ENCODE data around the gene LHPP.

Gene LHPP

DNA sequence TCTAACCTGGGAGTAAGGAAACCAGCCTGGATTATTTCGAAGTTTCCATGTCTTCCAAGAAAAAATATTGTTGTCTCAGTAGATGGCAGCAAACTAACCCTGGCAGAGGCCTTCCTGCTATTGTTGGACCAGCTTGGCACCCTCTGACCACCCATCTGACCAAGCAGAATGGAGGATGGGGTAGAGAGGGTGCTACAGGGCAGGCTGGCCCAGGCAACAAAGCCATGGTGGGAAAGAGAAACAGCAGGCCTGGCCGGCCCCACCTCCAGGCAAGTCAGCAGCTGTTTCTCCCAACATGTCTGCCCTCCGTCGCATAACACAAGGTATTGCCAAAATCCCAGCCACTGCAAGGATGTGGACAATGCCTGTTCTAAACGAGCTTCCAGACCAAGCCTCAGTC, 187.6 kb downstream of the LHPP start:
- peaks cover 88% of the 10 kb centered on the region for H3K4me1 Mint-ChIP-seq
- CTCF ChIA-PET: interaction anchor here (0.7 to 4.1 kb wide), 8 partner anchors 22 to 309 kb away, joined by 3 to 31 read pairs (median 7); no protein-coding TSS in a partner anchor
- DNase-seq: no peak
- H3K27ac Mint-ChIP-seq: peak overlapping the region; percentile 99
- no peaks in the 10 kb centered on the region for H3K27me3 Mint-ChIP-seq
- no peaks in the 10 kb centered on the region for H3K9me3 Mint-ChIP-seq
- H3K4me3 Mint-ChIP-seq: no peak overlapping the region
- H3K36me3 Mint-ChIP-seq: peaks cover 20% of the 10 kb centered on the region

- Mint-ChIP-seq H3K27ac (peak overlapping the region; percentile 22), H3K27me3 (no peaks in the 10 kb centered on the region), H3K36me3 (peaks cover 23% of the 10 kb centered on the region), H3K4me3 (no peak overlapping the region), H3K9me3 (no peaks in the 10 kb centered on the region), H3K4me1 (peaks cover 87% of the 10 kb centered on the region)
- CTCF ChIA-PET: interaction anchor here (1.6 to 3.8 kb wide), 3 partner anchors 24 to 91 kb away, joined by 6 to 31 read pairs (median 14); no protein-coding TSS in a partner anchor
- no peak for DNase-seq
Observed at GRCh38 chr10:124650263-124650662, 188.6 kb downstream of the LHPP start.

GRCh38 chr10:124650820-124651401, 189.3 kb downstream of the LHPP start:
- peak overlapping the region; percentile 22 for H3K27ac Mint-ChIP-seq
- peaks cover 87% of the 10 kb centered on the region for H3K4me1 Mint-ChIP-seq
- peaks cover 27% of the 10 kb centered on the region for H3K36me3 Mint-ChIP-seq
- CTCF ChIA-PET: interaction anchor here (0.9 to 1.2 kb wide), 3 partner anchors 46 to 91 kb away, joined by 3 to 4 read pairs (median 4); no protein-coding TSS in a partner anchor
- no peaks in the 10 kb centered on the region for H3K9me3 Mint-ChIP-seq
- peak overlapping the region; percentile 2 for H3K4me3 Mint-ChIP-seq
- H3K27me3 Mint-ChIP-seq: no peaks in the 10 kb centered on the region
- peak; percentile 70 for DNase-seq

- CTCF ChIA-PET: interaction anchor here (0.9 to 1.2 kb wide), 3 partner anchors 45 to 90 kb away, joined by 3 to 4 read pairs (median 4); no protein-coding TSS in a partner anchor
- DNase-seq: no peak
- no peaks in the 10 kb centered on the region for H3K27me3 Mint-ChIP-seq
- H3K4me3 Mint-ChIP-seq: no peak overlapping the region
- peak overlapping the region; percentile 14 for H3K27ac Mint-ChIP-seq
- no peaks in the 10 kb centered on the region for H3K9me3 Mint-ChIP-seq
- peaks cover 82% of the 10 kb centered on the region for H3K4me1 Mint-ChIP-seq
- peaks cover 26% of the 10 kb centered on the region for H3K36me3 Mint-ChIP-seq
Observed at GRCh38 chr10:124651402-124651891, 189.8 kb downstream of the LHPP start.

GRCh38 chr10:124652200-124652599, 190.6 kb downstream of the LHPP start:
- peaks cover 77% of the 10 kb centered on the region for H3K4me1 Mint-ChIP-seq
- H3K27ac Mint-ChIP-seq: no peak overlapping the region
- CTCF ChIA-PET: interaction anchor here (1.3 kb wide), 1 partner anchor 21 kb away, joined by 4 read pairs; no protein-coding TSS in a partner anchor
- no peak overlapping the region for H3K4me3 Mint-ChIP-seq
- peaks cover 25% of the 10 kb centered on the region for H3K36me3 Mint-ChIP-seq
- H3K27me3 Mint-ChIP-seq: no peaks in the 10 kb centered on the region
- no peaks in the 10 kb centered on the region for H3K9me3 Mint-ChIP-seq
- DNase-seq: no peak

- Mint-ChIP-seq H3K27ac (no peak overlapping the region), H3K27me3 (no peaks in the 10 kb centered on the region), H3K9me3 (no peaks in the 10 kb centered on the region), H3K4me3 (no peak overlapping the region), H3K4me1 (peaks cover 76% of the 10 kb centered on the region), H3K36me3 (peaks cover 26% of the 10 kb centered on the region)
- CTCF ChIA-PET: interaction anchor here (1.3 kb wide), 1 partner anchor 20 kb away, joined by 4 read pairs; no protein-coding TSS in a partner anchor
- DNase-seq: no peak
Observed at GRCh38 chr10:124652701-124653100, 191.1 kb downstream of the LHPP start.

DNA sequence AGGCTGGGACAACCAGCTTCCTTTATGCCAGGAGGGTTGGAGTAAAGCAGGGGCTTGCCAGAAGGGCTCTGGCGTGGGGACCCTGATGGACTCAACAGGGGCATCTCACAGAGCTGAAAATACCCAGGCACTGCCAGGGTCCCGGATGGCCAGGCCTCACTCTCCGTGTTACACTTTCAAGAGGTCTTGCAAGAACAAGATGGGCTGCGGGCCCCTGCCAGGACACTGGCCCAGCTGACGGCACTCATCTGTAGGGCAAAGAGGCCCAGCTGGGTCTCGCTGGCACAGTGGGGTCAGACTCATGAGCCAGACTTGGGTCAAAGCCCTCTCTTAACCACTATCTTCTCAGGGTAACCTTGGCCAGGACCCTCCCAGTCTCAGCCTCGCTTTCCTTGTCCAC, 191.7 kb downstream of the LHPP start:
- Mint-ChIP-seq H3K27ac (no peak overlapping the region), H3K4me3 (no peak overlapping the region), H3K4me1 (peaks cover 76% of the 10 kb centered on the region), H3K27me3 (no peaks in the 10 kb centered on the region), H3K9me3 (no peaks in the 10 kb centered on the region), H3K36me3 (peaks cover 25% of the 10 kb centered on the region)
- CTCF ChIA-PET: interaction anchor here (1.3 kb wide), 1 partner anchor 20 kb away, joined by 4 read pairs; no protein-coding TSS in a partner anchor
- no peak for DNase-seq

GRCh38 chr10:124653811-124654651, 192.4 kb downstream of the LHPP start:
- peaks cover 76% of the 10 kb centered on the region for H3K4me1 Mint-ChIP-seq
- CTCF ChIA-PET: interaction anchor here (1.1 kb wide), 1 partner anchor 87 kb away, joined by 3 read pairs; no protein-coding TSS in a partner anchor
- DNase-seq: no peak
- H3K36me3 Mint-ChIP-seq: peaks cover 25% of the 10 kb centered on the region
- H3K27ac Mint-ChIP-seq: no peak overlapping the region
- no peaks in the 10 kb centered on the region for H3K9me3 Mint-ChIP-seq
- H3K4me3 Mint-ChIP-seq: no peak overlapping the region
- H3K27me3 Mint-ChIP-seq: no peaks in the 10 kb centered on the region

- Mint-ChIP-seq H3K4me3 (no peak overlapping the region), H3K36me3 (peaks cover 22% of the 10 kb centered on the region), H3K4me1 (peaks cover 76% of the 10 kb centered on the region), H3K9me3 (no peaks in the 10 kb centered on the region), H3K27ac (no peak overlapping the region), H3K27me3 (no peaks in the 10 kb centered on the region)
- CTCF ChIA-PET: interaction anchor here (0.9 to 1.1 kb wide), 2 partner anchors 65 to 87 kb away, joined by 3 to 4 read pairs; no protein-coding TSS in a partner anchor
- DNase-seq: no peak
Observed at GRCh38 chr10:124654686-124655085, 193.1 kb downstream of the LHPP start.

DNA sequence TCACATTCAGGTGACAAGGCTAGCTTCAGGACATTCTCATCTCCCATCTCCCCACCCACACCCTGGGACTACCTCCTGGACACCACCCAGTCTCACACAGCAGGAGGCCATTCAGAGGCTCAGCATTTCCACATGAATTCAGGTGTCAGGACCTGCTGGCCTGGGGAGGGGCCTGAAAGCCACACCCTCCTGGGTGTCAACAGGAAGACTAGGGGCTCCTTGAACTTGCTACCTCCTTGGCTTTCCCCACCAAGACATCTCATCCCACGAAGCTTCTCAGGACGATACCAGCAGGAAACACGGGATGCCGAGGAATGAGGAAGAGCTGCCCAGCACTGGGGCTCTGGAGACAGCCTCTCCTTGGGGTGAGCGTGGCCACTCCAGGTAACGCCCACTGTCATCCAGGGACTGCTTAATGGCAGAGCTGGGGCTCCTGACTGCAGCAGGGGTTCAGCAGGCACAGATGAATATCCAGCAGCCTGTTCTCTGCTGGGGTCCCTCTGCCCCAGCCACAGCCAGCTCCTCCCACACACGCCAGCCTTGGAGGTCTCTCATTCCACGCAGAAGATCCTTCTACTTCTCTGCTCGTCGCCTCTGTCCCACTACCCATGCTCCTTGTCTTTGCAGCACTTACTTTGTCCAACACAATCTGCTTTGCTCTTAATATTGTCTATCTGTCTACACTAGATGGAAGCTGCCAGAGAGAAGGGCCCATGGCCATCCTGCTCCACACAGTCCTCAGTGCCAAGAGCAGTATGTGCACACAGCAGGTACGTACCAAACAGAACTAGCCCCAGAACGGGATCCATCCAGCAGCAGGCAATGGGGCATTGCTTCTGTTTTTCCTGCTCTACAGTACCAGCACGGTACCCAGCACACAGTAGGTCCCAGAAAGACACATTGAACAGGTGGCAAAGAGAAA, 193.8 kb downstream of the LHPP start:
- H3K4me1 Mint-ChIP-seq: peaks cover 76% of the 10 kb centered on the region
- CTCF ChIA-PET: interaction anchor here (0.9 to 1.1 kb wide), 2 partner anchors 64 to 86 kb away, joined by 3 to 4 read pairs; no protein-coding TSS in a partner anchor
- DNase-seq: no peak

GRCh38 chr10:124656113-124656490, 194.5 kb downstream of the LHPP start:
- Mint-ChIP-seq H3K4me3 (no peak overlapping the region), H3K27ac (no peak overlapping the region), H3K36me3 (peaks cover 26% of the 10 kb centered on the region), H3K27me3 (no peaks in the 10 kb centered on the region), H3K4me1 (peaks cover 72% of the 10 kb centered on the region), H3K9me3 (no peaks in the 10 kb centered on the region)
- DNase-seq: no peak
- CTCF ChIA-PET: no interaction called here

More for the DNA sequence above, 193.8 kb downstream of the LHPP start:
- Mint-ChIP-seq H3K4me3 (no peak overlapping the region), H3K36me3 (peaks cover 26% of the 10 kb centered on the region), H3K27me3 (no peaks in the 10 kb centered on the region), H3K9me3 (no peaks in the 10 kb centered on the region), H3K27ac (peak overlapping the region; percentile 10)

DNA sequence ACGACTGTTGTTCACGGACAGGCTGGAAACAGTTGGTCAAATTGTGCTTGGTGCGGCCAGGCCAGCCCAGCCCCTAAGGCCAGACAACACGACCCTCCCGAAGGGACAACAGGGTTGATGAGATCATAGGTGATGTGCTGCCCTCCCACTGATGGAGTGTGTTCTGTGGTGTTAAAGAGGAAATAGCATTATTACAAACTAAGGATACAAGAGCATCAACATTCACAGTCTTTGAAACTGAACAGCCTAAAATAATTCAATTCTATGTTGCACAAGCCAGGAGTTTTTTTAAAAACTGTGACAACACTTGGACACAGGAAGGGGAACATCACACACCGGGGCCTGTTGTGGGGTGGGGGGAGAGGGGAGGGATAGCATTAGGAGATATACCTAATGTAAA, 194.9 kb downstream of the LHPP start:
- Mint-ChIP-seq H3K27me3 (no peaks in the 10 kb centered on the region), H3K27ac (no peak overlapping the region), H3K9me3 (no peaks in the 10 kb centered on the region), H3K4me1 (peaks cover 68% of the 10 kb centered on the region), H3K4me3 (no peak overlapping the region), H3K36me3 (peaks cover 27% of the 10 kb centered on the region)
- CTCF ChIA-PET: no interaction called here
- DNase-seq: no peak

DNA sequence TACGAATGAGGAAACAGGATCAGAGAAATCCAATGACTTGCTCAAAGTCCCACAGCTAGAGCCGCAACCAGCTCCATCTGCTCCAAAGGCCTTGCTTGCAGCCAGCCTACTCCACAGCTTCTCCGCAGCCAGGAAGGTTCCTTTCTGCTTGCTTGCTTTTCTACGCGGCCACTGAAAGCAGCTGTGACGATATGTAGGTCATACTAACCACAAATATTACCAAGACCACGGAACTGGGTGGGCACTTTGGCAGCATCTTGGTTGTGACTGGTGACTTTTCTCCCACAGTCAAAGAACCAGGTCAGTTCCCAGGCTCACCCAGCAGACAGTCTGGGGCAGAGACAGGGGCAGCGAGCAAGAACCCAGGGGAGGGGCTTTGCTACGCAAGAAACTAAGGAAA, 196.2 kb downstream of the LHPP start:
- peaks cover 57% of the 10 kb centered on the region for H3K4me1 Mint-ChIP-seq
- peaks cover 27% of the 10 kb centered on the region for H3K36me3 Mint-ChIP-seq
- CTCF ChIA-PET: interaction anchor here (1.0 kb wide), 1 partner anchor 12 kb away, joined by 3 read pairs; no protein-coding TSS in a partner anchor
- peak overlapping the region; percentile 26 for H3K27ac Mint-ChIP-seq
- H3K4me3 Mint-ChIP-seq: no peak overlapping the region
- no peak for DNase-seq
- no peaks in the 10 kb centered on the region for H3K27me3 Mint-ChIP-seq
- no peaks in the 10 kb centered on the region for H3K9me3 Mint-ChIP-seq
